Left lung (tissue), 10 donors: ENCODE results near the gene MN1. TPM values are rescaled to one million over a fixed set of nuclear protein-coding genes. Genes with fewer than 3 reads are reported as not detected.

ENCODE experiments used
- ATAC-seq: fragments of 200-7000 bp; cut with Tn5 transposase; one replicate; pipeline ENCODE4 v1.9.1; 2020; ENCODE audit warnings: moderate library complexity
- DNase-seq, 4 donors: peaks; one replicate each; pipeline ENCODE4 v3.0.0-alpha.2; 2013 to 2020
- H3K27ac ChIP-seq, 2 donors: fragments of 200-600 bp; sonication (generic) in 1 of 2; one replicate each; pipeline versions ENCODE4 v1.5.0 to v1.8.0; 2020 to 2021
- H3K27me3 ChIP-seq, 2 donors: fragments of 200-600 bp; sonication (generic) in 1 of 2; one replicate each; pipeline versions ENCODE4 v1.5.0 to v1.8.0; 2020 to 2021
- H3K36me3 ChIP-seq, 2 donors: fragments of 200-600 bp; sonication (generic) in 1 of 2; one replicate each; pipeline versions ENCODE4 v1.5.0 to v1.8.0; 2020 to 2021
- H3K4me1 ChIP-seq, 2 donors: fragments of 200-600 bp; one replicate each; pipeline ENCODE4 v1.8.0; 2021
- H3K4me3 ChIP-seq, 2 donors: fragments of 200-600 bp; sonication (generic) in 1 of 2; one replicate each; pipeline versions ENCODE4 v1.5.0 to v1.8.0; 2020 to 2021; ENCODE audit warnings: mild to moderate bottlenecking in 1 of 2
- H3K9me3 ChIP-seq, 2 donors: fragments of 200-600 bp; sonication (generic) in 1 of 2; one replicate each; pipeline versions ENCODE4 v1.5.0 to v1.8.0; 2020 to 2021
- CTCF ChIP-seq, 2 donors: fragments of 200-600 bp; sonication (generic) in 1 of 2; IDR thresholded peaks; one replicate each; pipeline versions ENCODE4 v1.5.0 to v1.8.0; 2021; ENCODE audit warnings: antibody characterized with exemption in 2 of 2
- intact Hi-C, 2 donors: fragments of 100-400 bp; cut with DNase I; formaldehyde crosslinking; loops; one replicate each; pipeline versions ENCODE4 v1.11.2 to v1.14.2; 2022
- polyA plus RNA-seq, 6 donors: library from polyadenylated mRNA; unstranded; fragments of 120-200 nt; gene quantifications; one replicate each; pipeline ENCODE4 v1.2.1, GENCODE V29; 2013; ENCODE audit not compliant: insufficient read length in 6 of 6
- total RNA-seq, 2 donors: library from RNA; stranded (reverse); fragmentation: NEBNext Ultra II Directional; extraction: Animal tissue kit (Norgen Biotek cat#: 25700); gene quantifications; one replicate each; pipeline ENCODE4 v1.2.1, GENCODE V29; 2021
- donor health status: DM: no; HTN: yes; CAD: no.
- donor health status: DM: no; HTN: no; CAD: no.

MN1 gene
- total and polyA plus RNA-seq, 8 donors, result 1.9 to 7.4 (median 3.3) TPM

GRCh38 chr22:27790376-27791158 is 11.0 kb downstream of the MN1 start:
- no peaks in the 10 kb centered on the region for H3K9me3 ChIP-seq
- DNase-seq, result no peak
- no peaks in the 10 kb centered on the region for H3K4me1 ChIP-seq

GRCh38 chr22:27788500-27789288 is 12.9 kb downstream of the MN1 start:
- no peaks in the 10 kb centered on the region for H3K4me1 ChIP-seq
- no peak for DNase-seq
- no peak overlapping the region for H3K27ac ChIP-seq
- H3K4me3 ChIP-seq, result no peak overlapping the region
- peaks cover 0 to 8% of the 10 kb centered on the region in 2 donors for H3K27me3 ChIP-seq
- TF ChIP-seq CTCF (IDR thresholded peaks at IDR 0.05), result no peak
- intact Hi-C loops, result no loop called here
- H3K9me3 ChIP-seq, result no peaks in the 10 kb centered on the region
- ATAC-seq, result no peak
- no peaks in the 10 kb centered on the region for H3K36me3 ChIP-seq

More at GRCh38 chr22:27790376-27791158, 11.0 kb downstream of the MN1 start:
- Histone ChIP-seq H3K27me3 (peaks cover 0 to 2% of the 10 kb centered on the region in 2 donors), H3K27ac (no peak overlapping the region), H3K36me3 (no peaks in the 10 kb centered on the region), H3K4me3 (no peak overlapping the region)
- TF ChIP-seq CTCF (IDR thresholded peaks at IDR 0.05), result no peak
- intact Hi-C loops, result no loop called here
- no peak for ATAC-seq

GRCh38 chr22:27786965-27787364 is 14.6 kb downstream of the MN1 start:
- H3K36me3 ChIP-seq, result no peaks in the 10 kb centered on the region
- H3K27me3 ChIP-seq, result peaks cover 0 to 8% of the 10 kb centered on the region in 2 donors
- H3K4me3 ChIP-seq, result no peak overlapping the region
- TF ChIP-seq CTCF (IDR thresholded peaks at IDR 0.05), result no peak
- no peaks in the 10 kb centered on the region for H3K9me3 ChIP-seq
- no peaks in the 10 kb centered on the region for H3K4me1 ChIP-seq
- intact Hi-C loops, result no loop called here
- no peak for ATAC-seq
- H3K27ac ChIP-seq, result no peak overlapping the region
- no peak for DNase-seq

- H3K27ac ChIP-seq, result no peak overlapping the region
These were observed 15.1 kb downstream of the MN1 start for GRCh38 chr22:27786291-27786932.

More at GRCh38 chr22:27786291-27786932, 15.1 kb downstream of the MN1 start:
- Histone ChIP-seq H3K36me3 (no peaks in the 10 kb centered on the region), H3K27me3 (peaks cover 0 to 8% of the 10 kb centered on the region in 2 donors), H3K4me3 (no peak overlapping the region), H3K9me3 (no peaks in the 10 kb centered on the region), H3K4me1 (no peaks in the 10 kb centered on the region)
- intact Hi-C loops, result no loop called here
- DNase-seq (no peak), ATAC-seq (no peak)
- no peak for TF ChIP-seq CTCF (IDR thresholded peaks at IDR 0.05)
